SK-N-MC (cell line): Measurements from ENCODE around the gene PDCD4.

Experiments
- EZH2 ChIP-seq: fragments of 200-600 bp; sonication (generic); IDR thresholded peaks from one replicate; pipeline ENCODE4 v1.6.1; 2017; ENCODE audit warnings: antibody characterized with exemption
- FOXP2 ChIP-seq: optimal IDR thresholded peaks from 2 replicates; pipeline ENCODE3; 2011; ENCODE audit warnings: mild to moderate bottlenecking, moderate library complexity; ENCODE audit not compliant: insufficient read depth; ENCODE audit errors: extremely low read length, control extremely low read depth
- POLR2AphosphoS5 ChIP-seq: IDR thresholded peaks from 2 replicates; pipeline ENCODE4 v1.6.1; 2012; ENCODE audit warnings: mild to moderate bottlenecking, low read depth, low read length, borderline replicate concordance

DNA sequence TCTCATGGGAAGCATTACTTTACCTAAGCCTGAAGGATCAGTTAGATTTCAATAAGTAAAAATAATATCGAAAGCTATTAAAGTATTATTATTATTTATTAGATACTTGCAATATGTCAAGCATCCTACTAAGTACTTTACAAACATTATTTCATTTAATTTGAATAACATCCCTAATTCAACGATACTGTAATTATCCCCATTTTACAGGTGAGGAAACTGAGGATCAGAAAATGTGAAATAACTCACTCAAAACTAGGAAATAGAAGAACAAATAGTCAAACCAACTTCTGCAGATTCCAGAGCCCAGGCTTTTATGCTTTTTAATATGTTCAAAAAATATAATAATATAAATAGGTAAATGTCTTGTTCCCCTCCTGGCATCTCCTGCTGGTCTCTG, 10.3 kb upstream of the PDCD4 start:
- TF ChIP-seq POLR2AphosphoS5: no peak
- TF ChIP-seq EZH2: no peak
- no peak for TF ChIP-seq FOXP2
